OCI-LY7 (cell line): ENCODE measurements around the gene RPE. TPM values are rescaled to one million over a fixed set of nuclear protein-coding genes. Genes with fewer than 3 reads are reported as not detected.

Experiments
- BruUV-seq: library from RNA; stranded (reverse); fragments of 400-500 nt; replicated peaks from 2 replicates; lab custom pipeline; 2021; lab: Mats Ljungman, UMichigan
- CTCF ChIA-PET: fragments of 300-600 bp; sonication (Branson Sonifier 250); formaldehyde crosslinking; loops from one replicate; lab custom pipeline; 2022; ENCODE audit warnings: antibody characterized with exemption; ENCODE audit not compliant: unreplicated experiment; lab: Charles Lee
- POLR2A ChIA-PET: fragments of 300-600 bp; sonication (Branson Sonifier 250); formaldehyde crosslinking; loops from one replicate; lab custom pipeline; 2022; ENCODE audit warnings: antibody characterized with exemption; lab: Charles Lee
- DNase-seq: peaks from one replicate; pipeline ENCODE4 v3.0.0-alpha.2; 2015; ENCODE audit warnings: low spot score
- H2AFZ ChIP-seq: fragments of 200-600 bp; sonication (generic), shearing (Covaris generic); 2 replicates; pipeline ENCODE4 v1.6.1; 2014; ENCODE audit warnings: mild to moderate bottlenecking, antibody characterized with exemption, low read length, moderate library complexity
- H3K27ac ChIP-seq: fragments of 200-600 bp; sonication (generic); 2 replicates; pipeline ENCODE4 v1.5.1; 2014; ENCODE audit warnings: mixed run types, low read depth, mild to moderate bottlenecking, moderate library complexity, low read length, inconsistent platforms; ENCODE audit not compliant: poor library complexity, severe bottlenecking
- H3K36me3 ChIP-seq: fragments of 200-600 bp; sonication (generic); 2 replicates; pipeline ENCODE4 v1.6.1; 2014; ENCODE audit warnings: mild to moderate bottlenecking, antibody characterized with exemption, low read length, moderate library complexity, mixed read lengths; ENCODE audit not compliant: insufficient read depth
- H3K4me1 ChIP-seq: fragments of 200-600 bp; sonication (generic); 2 replicates; pipeline ENCODE4 v1.5.1; 2014; ENCODE audit warnings: mild to moderate bottlenecking, low read length; ENCODE audit not compliant: insufficient read depth, poor library complexity, severe bottlenecking
- H3K4me2 ChIP-seq: fragments of 200-600 bp; sonication (generic); 2 replicates; pipeline ENCODE4 v1.6.1; 2014; ENCODE audit warnings: mild to moderate bottlenecking, low read length
- H3K4me3 ChIP-seq: fragments of 200-600 bp; sonication (generic); 2 replicates; pipeline ENCODE4 v1.5.1; 2014; ENCODE audit warnings: mild to moderate bottlenecking, low read depth, low read length; ENCODE audit not compliant: poor library complexity, severe bottlenecking
- H3K79me2 ChIP-seq: fragments of 200-600 bp; sonication (generic); 2 replicates; pipeline ENCODE4 v1.6.1; 2016; ENCODE audit warnings: low read depth, mild to moderate bottlenecking, low read length, moderate library complexity, mixed read lengths; ENCODE audit not compliant: insufficient read depth
- H3K9me2 ChIP-seq: fragments of 200-600 bp; sonication (generic); 2 replicates; pipeline ENCODE4 v1.6.1; 2016; ENCODE audit warnings: mild to moderate bottlenecking, low read length, mixed read lengths; ENCODE audit not compliant: insufficient read depth
- H3K9me3 ChIP-seq: fragments of 200-600 bp; sonication (generic); 2 replicates; pipeline ENCODE4 v1.6.1; 2014; ENCODE audit warnings: mild to moderate bottlenecking, mixed run types, low read length, mixed read lengths
- H4K20me1 ChIP-seq: fragments of 200-600 bp; sonication (generic); 2 replicates; pipeline ENCODE4 v1.6.1; 2014; ENCODE audit warnings: mild to moderate bottlenecking, antibody characterized with exemption, low read length, moderate library complexity, mixed read lengths; ENCODE audit not compliant: insufficient read depth
- CTCF ChIP-seq: fragments of 200-600 bp; sonication (generic); conservative IDR thresholded peaks from 2 replicates; pipeline ENCODE4 v1.5.1; 2014; ENCODE audit warnings: mild to moderate bottlenecking, antibody characterized with exemption, low read length, moderate library complexity, mixed read lengths
- EZH2phosphoT487 ChIP-seq: fragments of 200-600 bp; sonication (generic); IDR thresholded peaks from 2 replicates; pipeline ENCODE4 v1.6.1; 2018; ENCODE audit warnings: low read depth, borderline replicate concordance, mild to moderate bottlenecking, mixed run types, antibody characterized with exemption, low read length, moderate library complexity, mixed read lengths
- intact Hi-C: fragments of 100-400 bp; cut with micrococcal nuclease; formaldehyde crosslinking; loops from one replicate; pipeline ENCODE4 v1.10.0; 2022; ENCODE audit not compliant: unreplicated experiment
- total RNA-seq, 2 experiments: library from RNA; depleted of rRNA in 1 of 2; stranded (reverse); fragments of >200 nt in 1 of 2; shearing (Covaris generic) in 1 of 2; gene quantifications; 2 replicates each; pipeline ENCODE4 v1.2.3, GENCODE V29; 2014 to 2022

Gene RPE
- total RNA-seq, 2 experiments from 2014 or later, result 63.5 to 83.5 TPM

- no peaks in the 10 kb centered on the region for H3K79me2 ChIP-seq
- TF ChIP-seq CTCF (peak; percentile 82), EZH2phosphoT487 (no peak)
- ChIA-PET POLR2A (interaction anchor here (0.6 to 0.7 kb wide), 2 partner anchors 25 to 237 kb away, joined by 3 to 4 read pairs; no protein-coding TSS in a partner anchor), CTCF (no interaction called here)
- H4K20me1 ChIP-seq, result no peaks in the 10 kb centered on the region
- H2AFZ ChIP-seq, result no peak overlapping the region
- no peaks in the 10 kb centered on the region for H3K9me2 ChIP-seq
- peak; percentile 50 for DNase-seq
- H3K36me3 ChIP-seq, result no peaks in the 10 kb centered on the region
- H3K4me2 ChIP-seq, result no peak overlapping the region
- H3K4me3 ChIP-seq, result no peak overlapping the region
- H3K27ac ChIP-seq, result no peak overlapping the region
- BruUV-seq, result no TSS peak
- H3K4me1 ChIP-seq, result no peaks in the 10 kb centered on the region
- intact Hi-C loops, result loop anchor here (1.0 to 5.0 kb wide), 3 partner anchors 95 to 222 kb away; no protein-coding TSS in a partner anchor
- no peaks in the 10 kb centered on the region for H3K9me3 ChIP-seq
These were observed 24.8 kb upstream of the RPE start for GRCh38 chr2:209977386-209978239.

GRCh38 chr2:209984291-209984690 is 18.1 kb upstream of the RPE start:
- CTCF ChIA-PET, result no interaction called here
- no peaks in the 10 kb centered on the region for H4K20me1 ChIP-seq
- H3K9me2 ChIP-seq, result no peaks in the 10 kb centered on the region
- H3K4me3 ChIP-seq, result no peak overlapping the region
- no peak overlapping the region for H2AFZ ChIP-seq
- POLR2A ChIA-PET, result interaction anchor here (0.7 to 1.7 kb wide), 2 partner anchors 14 to 21 kb away, joined by 3 to 5 read pairs; no protein-coding TSS in a partner anchor
- no peaks in the 10 kb centered on the region for H3K36me3 ChIP-seq
- no peak overlapping the region for H3K27ac ChIP-seq
- no TSS peak for BruUV-seq
- TF ChIP-seq EZH2phosphoT487, result no peak
- TF ChIP-seq CTCF, result no peak
- intact Hi-C loops, result no loop called here
- no peak for DNase-seq
- no peaks in the 10 kb centered on the region for H3K9me3 ChIP-seq
- H3K4me1 ChIP-seq, result no peaks in the 10 kb centered on the region
- no peak overlapping the region for H3K4me2 ChIP-seq
- no peaks in the 10 kb centered on the region for H3K79me2 ChIP-seq

- Histone ChIP-seq H4K20me1 (no peaks in the 10 kb centered on the region), H3K36me3 (no peaks in the 10 kb centered on the region), H3K4me3 (no peak overlapping the region), H3K4me1 (no peaks in the 10 kb centered on the region), H3K9me3 (no peaks in the 10 kb centered on the region), H2AFZ (0 out of 2 replicates have a peak overlapping the region, but pooled peaks have one; percentile 20), H3K27ac (no peak overlapping the region), H3K79me2 (no peaks in the 10 kb centered on the region), H3K4me2 (no peak overlapping the region), H3K9me2 (no peaks in the 10 kb centered on the region)
- intact Hi-C loops, result no loop called here
- no peak for TF ChIP-seq CTCF
- no peak for TF ChIP-seq EZH2phosphoT487
- POLR2A ChIA-PET, result interaction anchor here (0.8 kb wide), 1 partner anchor 112 kb away, joined by 3 read pairs; no protein-coding TSS in a partner anchor
- BruUV-seq, result no TSS peak
- DNase-seq, result no peak
- CTCF ChIA-PET, result no interaction called here
These were observed 16.6 kb upstream of the RPE start for GRCh38 chr2:209985874-209986273.
